Measurements from ENCODE around the gene PCDH1. TPM values are rescaled to one million over a fixed set of nuclear protein-coding genes. Genes with fewer than 3 reads are reported as not detected.

PCDH1 gene
- total RNA-seq, 4 donors from 2014 or later = 85.1 to 172 (median 119) TPM

GRCh38 chr5:141872496-141873356, 5.5 kb downstream of the PCDH1 start:
- H3K4me3 ChIP-seq (ENCODE audit: low read depth, poor library complexity, severe bottlenecking) = no peak overlapping the region
- TF ChIP-seq POLR2A (IDR thresholded peaks at IDR 0.05) = no peak
- TF ChIP-seq CTCF (IDR thresholded peaks at IDR 0.05) = no peak
- DNase-seq (ENCODE audit: low spot score in 2 of 2) = peak in 1 of 2 donors; percentile 63
- WGBS, 2 donors = 72 to 78% methylated on average over 15 of the region's 15 CpGs
- intact Hi-C loops (cut with DNase I; ENCODE audit: low total_unique reads) = no loop called here

GRCh38 chr5:141871870-141872269, 6.3 kb downstream of the PCDH1 start:
- no peak for TF ChIP-seq POLR2A (IDR thresholded peaks at IDR 0.05)
- no peak for TF ChIP-seq CTCF (IDR thresholded peaks at IDR 0.05)
- intact Hi-C loops (cut with DNase I; ENCODE audit: low total_unique reads) = no loop called here
- H3K4me3 ChIP-seq (ENCODE audit: low read depth, poor library complexity, severe bottlenecking) = no peak overlapping the region
- DNase-seq (ENCODE audit: low spot score in 2 of 2) = no peak
- 72 to 79% methylated on average over 4 of the region's 4 CpGs for WGBS, 2 donors

- peak in 1 of 2 donors; percentile 74 for DNase-seq (ENCODE audit: low spot score in 2 of 2)
- no peak overlapping the region for H3K4me3 ChIP-seq (ENCODE audit: low read depth, poor library complexity, severe bottlenecking)
- 41 to 46% methylated on average over 4 of the region's 4 CpGs for WGBS, 2 donors
- TF ChIP-seq POLR2A (IDR thresholded peaks at IDR 0.05) (no peak), CTCF (IDR thresholded peaks at IDR 0.05) (no peak)
- intact Hi-C loops (cut with DNase I; ENCODE audit: low total_unique reads) = no loop called here
These were observed 7.3 kb downstream of the PCDH1 start for GRCh38 chr5:141870871-141871270.

GRCh38 chr5:141870228-141870627, 8.0 kb downstream of the PCDH1 start:
- WGBS, 2 donors = 46 to 65% methylated on average over 5 of the region's 5 CpGs
- no peak for TF ChIP-seq CTCF (IDR thresholded peaks at IDR 0.05)
- no peak for TF ChIP-seq POLR2A (IDR thresholded peaks at IDR 0.05)
- DNase-seq (ENCODE audit: low spot score in 2 of 2) = peak in 1 of 2 donors; percentile 76
- intact Hi-C loops (cut with DNase I; ENCODE audit: low total_unique reads) = no loop called here
- no peak overlapping the region for H3K4me3 ChIP-seq (ENCODE audit: low read depth, poor library complexity, severe bottlenecking)

- intact Hi-C loops (cut with DNase I; ENCODE audit: low total_unique reads) = no loop called here
- peak in 1 of 2 donors; percentile 88 for DNase-seq (ENCODE audit: low spot score in 2 of 2)
- 38 to 58% methylated on average over 9 of the region's 9 CpGs for WGBS, 2 donors
- no peak overlapping the region for H3K4me3 ChIP-seq (ENCODE audit: low read depth, poor library complexity, severe bottlenecking)
- TF ChIP-seq POLR2A (IDR thresholded peaks at IDR 0.05) (no peak), CTCF (IDR thresholded peaks at IDR 0.05) (no peak)
These were observed 8.7 kb downstream of the PCDH1 start for GRCh38 chr5:141869514-141869913.

Data from lower leg skin (tissue), 4 donors.